Effector memory CD8-positive, alpha-beta T cell (primary cell): ENCODE results near the gene GNPNAT1.
"Not testable (repeated sequence)": the region's sequence is repeated elsewhere in the genome, so short reads cannot be mapped to it uniquely, and the experiment has no call there.

Source experiments
- ATAC-seq: fragments of 150-1000 bp; cut with Tn5 transposase; replicated peaks from 2 replicates; pipeline ENCODE4 v1.10.0; 2021; ENCODE audit warnings: mild to moderate bottlenecking, moderate library complexity
- DNase-seq, 3 experiments: peaks; one replicate each; pipeline ENCODE4 v3.0.0; 2021
- H3K27ac Mint-ChIP-seq, 2 donors: one replicate each; pipeline ENCODE4 v1.8.0; 2022; ENCODE audit warnings: mild to moderate bottlenecking in 2 of 2, mixed read lengths in 2 of 2, moderate library complexity in 2 of 2
- H3K27me3 Mint-ChIP-seq, 2 donors: one replicate each; pipeline ENCODE4 v1.8.0; 2022; ENCODE audit warnings: mixed read lengths in 2 of 2
- H3K36me3 Mint-ChIP-seq: one replicate; pipeline ENCODE4 v1.8.0; 2022; ENCODE audit warnings: mild to moderate bottlenecking, moderate library complexity, mixed read lengths; ENCODE audit not compliant: insufficient read depth
- H3K4me1 Mint-ChIP-seq, 2 donors: one replicate each; pipeline ENCODE4 v1.8.0; 2022; ENCODE audit warnings: low read depth in 2 of 2, mixed read lengths in 2 of 2
- H3K4me3 Mint-ChIP-seq, 2 donors: one replicate each; pipeline ENCODE4 v1.8.0; 2022; ENCODE audit warnings: mild to moderate bottlenecking in 2 of 2, mixed read lengths in 2 of 2, moderate library complexity in 2 of 2
- H3K9me3 Mint-ChIP-seq, 2 donors: one replicate each; pipeline ENCODE4 v1.8.0; 2022; ENCODE audit warnings: mixed read lengths in 2 of 2

GNPNAT1 gene

GRCh38 chr14:52778702-52779101, 12.7 kb downstream of the GNPNAT1 start:
- Mint-ChIP-seq H3K4me3 (no peak overlapping the region), H3K9me3 (no peaks in the 10 kb centered on the region), H3K27me3 (no peaks in the 10 kb centered on the region), H3K36me3 (peaks cover 48% of the 10 kb centered on the region), H3K27ac (no peak overlapping the region), H3K4me1 (no peaks in the 10 kb centered on the region)
- DNase-seq (no peak), ATAC-seq (no peak)

DNA sequence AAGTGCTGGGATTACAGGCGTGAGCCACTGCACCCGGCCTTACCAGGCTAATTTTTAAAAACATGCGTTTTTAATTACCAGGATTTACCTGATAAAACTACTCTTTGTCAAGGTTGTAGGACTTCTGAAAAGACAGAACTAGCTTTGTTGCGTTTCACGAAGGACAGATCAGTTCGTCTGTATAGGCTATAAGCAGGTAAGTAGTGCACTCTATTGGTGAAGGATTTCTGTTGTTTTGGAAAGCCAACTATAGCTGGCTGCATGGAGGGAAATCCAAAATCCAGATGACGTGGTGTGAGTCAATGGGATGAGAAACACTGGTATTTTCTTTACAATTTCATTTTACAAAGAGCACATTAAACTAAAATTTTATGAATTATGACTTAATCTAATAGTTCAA, 14.6 kb downstream of the GNPNAT1 start:
- Mint-ChIP-seq H3K4me1 (peaks cover 0 to 1% of the 10 kb centered on the region in 2 donors), H3K36me3 (peaks cover 65% of the 10 kb centered on the region), H3K27ac (no peak overlapping the region), H3K27me3 (no peaks in the 10 kb centered on the region), H3K4me3 (no peak overlapping the region), H3K9me3 (no peaks in the 10 kb centered on the region)
- ATAC-seq (no peak), DNase-seq (no peak)

- Mint-ChIP-seq H3K27ac (no peak overlapping the region), H3K4me1 (peaks cover 1 to 7% of the 10 kb centered on the region in 2 donors), H3K36me3 (peaks cover 64% of the 10 kb centered on the region), H3K9me3 (no peaks in the 10 kb centered on the region), H3K27me3 (no peaks in the 10 kb centered on the region), H3K4me3 (no peak overlapping the region)
- ATAC-seq (no peak), DNase-seq (no peak)
These were observed 21.5 kb downstream of the GNPNAT1 start for GRCh38 chr14:52769887-52770286.

GRCh38 chr14:52767058-52767833, 24.2 kb downstream of the GNPNAT1 start:
- Mint-ChIP-seq H3K4me3 (no peak overlapping the region), H3K36me3 (peaks cover 62% of the 10 kb centered on the region), H3K4me1 (peaks cover 5 to 17% of the 10 kb centered on the region in 2 donors)

DNA sequence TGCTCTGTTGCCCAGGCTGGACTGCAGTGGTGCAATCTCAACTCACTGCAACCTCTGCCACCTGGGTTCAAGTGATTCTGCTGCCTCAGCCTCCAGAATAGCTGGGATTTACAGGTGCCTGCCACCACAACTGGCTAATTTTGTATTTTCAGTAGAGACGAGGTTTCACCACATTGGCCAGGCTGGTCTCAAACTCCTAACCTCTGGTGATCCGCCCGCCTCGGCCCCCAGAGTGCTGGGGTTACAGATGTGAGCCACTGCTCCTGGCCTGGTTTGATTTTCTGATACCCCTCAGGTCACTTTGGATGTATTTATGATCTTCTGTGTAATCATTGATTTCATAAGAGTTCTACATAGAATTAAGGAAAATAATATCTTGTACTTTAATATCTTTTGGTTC, 28.5 kb downstream of the GNPNAT1 start:
- Mint-ChIP-seq H3K4me3 (peak overlapping the region; percentile 15 to 66), H3K27ac (peak overlapping the region; percentile 59 to 91), H3K4me1 (peaks cover 5 to 17% of the 10 kb centered on the region in 2 donors), H3K36me3 (peaks cover 66% of the 10 kb centered on the region)
- not testable (repeated sequence) for ATAC-seq, H3K27me3 Mint-ChIP-seq, H3K9me3 Mint-ChIP-seq, DNase-seq

More at GRCh38 chr14:52767058-52767833, 24.2 kb downstream of the GNPNAT1 start:
- H3K9me3 Mint-ChIP-seq: no peaks in the 10 kb centered on the region
- DNase-seq: no peak
- ATAC-seq: no peak
- no peak overlapping the region for H3K27ac Mint-ChIP-seq
- no peaks in the 10 kb centered on the region for H3K27me3 Mint-ChIP-seq

DNA sequence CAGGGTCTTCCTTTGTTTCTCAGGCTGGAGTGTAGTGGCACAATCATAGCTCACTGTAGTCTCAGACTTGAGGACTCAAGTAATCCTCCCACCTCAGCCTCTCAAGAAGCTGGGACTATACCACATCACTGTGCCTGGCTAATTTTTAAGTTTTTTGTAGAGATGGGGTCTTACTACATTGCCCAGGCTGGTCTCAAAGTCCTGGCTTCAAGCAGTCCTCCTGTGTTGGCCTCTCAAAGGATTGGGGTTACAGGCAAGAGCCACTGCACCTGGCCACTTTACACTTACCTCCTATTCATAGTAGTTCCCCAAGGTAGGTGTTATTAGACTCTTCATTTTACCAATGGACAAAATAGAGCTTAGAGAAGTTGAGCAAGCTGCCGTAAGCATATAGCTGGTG, 32.3 kb downstream of the GNPNAT1 start:
- no peak for DNase-seq
- no peak overlapping the region for H3K27ac Mint-ChIP-seq
- H3K27me3 Mint-ChIP-seq: no peaks in the 10 kb centered on the region
- no peak overlapping the region for H3K4me3 Mint-ChIP-seq
- no peaks in the 10 kb centered on the region for H3K9me3 Mint-ChIP-seq
- peaks cover 3 to 10% of the 10 kb centered on the region in 2 donors for H3K4me1 Mint-ChIP-seq
- no peak for ATAC-seq
- peaks cover 66% of the 10 kb centered on the region for H3K36me3 Mint-ChIP-seq

- Mint-ChIP-seq H3K4me1 (no peaks in the 10 kb centered on the region), H3K36me3 (peaks cover 62% of the 10 kb centered on the region), H3K27me3 (no peaks in the 10 kb centered on the region), H3K4me3 (no peak overlapping the region), H3K27ac (no peak overlapping the region), H3K9me3 (no peaks in the 10 kb centered on the region)
- ATAC-seq (no peak), DNase-seq (no peak)
These were observed 35.6 kb downstream of the GNPNAT1 start for GRCh38 chr14:52755607-52756316.

- Mint-ChIP-seq H3K4me3 (no peak overlapping the region), H3K4me1 (peaks cover 5 to 14% of the 10 kb centered on the region in 2 donors), H3K27me3 (no peaks in the 10 kb centered on the region), H3K9me3 (no peaks in the 10 kb centered on the region), H3K36me3 (peaks cover 47% of the 10 kb centered on the region), H3K27ac (no peak overlapping the region)
- ATAC-seq: no peak
- DNase-seq: no peak
These were observed 42.6 kb downstream of the GNPNAT1 start for GRCh38 chr14:52748647-52749292.

DNA sequence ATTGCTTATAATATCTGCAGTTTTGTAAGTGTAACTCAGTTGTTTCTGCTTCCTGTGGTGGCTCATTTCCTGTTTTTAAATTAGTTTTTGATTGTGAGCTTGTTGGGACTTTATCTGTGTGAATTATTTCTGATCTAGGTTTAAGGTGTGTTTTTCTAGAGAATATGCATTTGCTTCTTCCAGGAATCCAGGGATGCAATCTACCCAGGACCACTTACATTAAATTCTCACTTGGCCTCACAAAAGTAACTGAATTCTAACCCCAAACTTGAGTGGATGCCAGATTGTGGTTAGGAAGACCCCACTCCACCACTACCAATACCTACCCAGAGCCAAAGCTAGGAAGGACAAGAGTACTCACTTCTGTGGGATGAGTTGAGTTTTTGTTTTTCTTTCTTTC, 49.5 kb downstream of the GNPNAT1 start:
- H3K4me3 Mint-ChIP-seq: peak overlapping the region; percentile 69 to 83
- ATAC-seq (peak; percentile 60), DNase-seq (no peak)
- peak overlapping the region; percentile 93 to 97 for H3K27ac Mint-ChIP-seq
- peaks cover 9% of the 10 kb centered on the region for H3K36me3 Mint-ChIP-seq
- peaks cover 28 to 58% of the 10 kb centered on the region in 2 donors for H3K4me1 Mint-ChIP-seq
- no peaks in the 10 kb centered on the region for H3K27me3 Mint-ChIP-seq
- no peaks in the 10 kb centered on the region for H3K9me3 Mint-ChIP-seq

GRCh38 chr14:52740751-52741150, 50.7 kb downstream of the GNPNAT1 start:
- Mint-ChIP-seq H3K27me3 (no peaks in the 10 kb centered on the region), H3K9me3 (no peaks in the 10 kb centered on the region), H3K36me3 (peaks cover 8% of the 10 kb centered on the region), H3K27ac (peak overlapping the region in 1 of 2 donors; percentile 97), H3K4me3 (peak overlapping the region in 1 of 2 donors; percentile 83), H3K4me1 (peaks cover 31 to 68% of the 10 kb centered on the region in 2 donors)
- ATAC-seq (no peak), DNase-seq (no peak)

DNA sequence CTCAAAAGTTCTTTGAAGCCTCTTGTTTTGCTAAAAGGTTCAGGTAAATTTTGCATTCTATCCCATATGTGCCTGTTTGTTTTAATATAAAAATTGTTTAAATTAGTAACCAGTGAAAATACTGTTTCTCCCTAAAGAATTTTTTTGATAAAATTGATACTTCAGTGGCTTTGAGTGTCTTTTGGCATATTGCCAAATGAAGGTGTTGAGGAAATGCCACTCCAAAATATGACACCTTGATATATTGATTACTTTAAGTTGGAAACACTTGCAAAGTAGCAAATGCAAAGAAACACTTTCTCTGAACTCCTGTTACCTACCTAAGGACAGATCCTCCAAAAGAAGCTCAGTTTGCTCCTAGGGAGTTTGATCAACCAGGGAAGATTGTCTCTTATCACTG, 53.0 kb downstream of the GNPNAT1 start:
- peak overlapping the region in 1 of 2 donors; percentile 32 for H3K4me3 Mint-ChIP-seq

GRCh38 chr14:52735921-52736489, 55.4 kb downstream of the GNPNAT1 start:
- peak overlapping the region; percentile 41 to 83 for H3K27ac Mint-ChIP-seq
- H3K4me1 Mint-ChIP-seq: peaks cover 31 to 66% of the 10 kb centered on the region in 2 donors
- peaks cover 26% of the 10 kb centered on the region for H3K36me3 Mint-ChIP-seq
- H3K4me3 Mint-ChIP-seq: peak overlapping the region in 1 of 2 donors; percentile 28
- no peak for ATAC-seq
- no peaks in the 10 kb centered on the region for H3K9me3 Mint-ChIP-seq
- no peaks in the 10 kb centered on the region for H3K27me3 Mint-ChIP-seq
- no peak for DNase-seq

More for the DNA sequence above, 53.0 kb downstream of the GNPNAT1 start:
- H3K27me3 Mint-ChIP-seq: no peaks in the 10 kb centered on the region
- no peaks in the 10 kb centered on the region for H3K9me3 Mint-ChIP-seq
- DNase-seq (no peak), ATAC-seq (no peak)
- peaks cover 39 to 72% of the 10 kb centered on the region in 2 donors for H3K4me1 Mint-ChIP-seq
- H3K36me3 Mint-ChIP-seq: peaks cover 12% of the 10 kb centered on the region
- H3K27ac Mint-ChIP-seq: peak overlapping the region; percentile 52 to 83

GRCh38 chr14:52733824-52734223, 57.6 kb downstream of the GNPNAT1 start:
- Mint-ChIP-seq H3K36me3 (peaks cover 40% of the 10 kb centered on the region), H3K9me3 (no peaks in the 10 kb centered on the region), H3K4me3 (no peak overlapping the region), H3K4me1 (peaks cover 29 to 60% of the 10 kb centered on the region in 2 donors), H3K27me3 (no peaks in the 10 kb centered on the region), H3K27ac (peak overlapping the region in 1 of 2 donors; percentile 67)
- DNase-seq (no peak), ATAC-seq (no peak)
